Neuronal stem cell (in vitro differentiated cells): ENCODE results near the gene PELI1.

Experiments
- DNase-seq: peaks from one replicate; pipeline ENCODE4 v3.0.0-alpha.2; 2013; ENCODE audit warnings: low spot score
- H2AFZ ChIP-seq: one replicate; pipeline ENCODE4 v1.6.1; 2013; ENCODE audit warnings: mild to moderate bottlenecking, low read length, inconsistent platforms
- H2AK5ac ChIP-seq: 2 replicates; pipeline ENCODE4 v1.6.1; 2013; ENCODE audit warnings: low read depth, mild to moderate bottlenecking, inconsistent platforms, low read length, moderate library complexity, mixed read lengths
- H2BK120ac ChIP-seq: 2 replicates; pipeline ENCODE4 v1.6.1; 2013; ENCODE audit warnings: low read depth, mild to moderate bottlenecking, inconsistent platforms, low read length, moderate library complexity, mixed read lengths
- H2BK12ac ChIP-seq: one replicate; pipeline ENCODE4 v1.6.1; 2013; ENCODE audit warnings: low read length, inconsistent platforms
- H2BK15ac ChIP-seq: 2 replicates; pipeline ENCODE4 v1.6.1; 2013; ENCODE audit warnings: mild to moderate bottlenecking, low read length, inconsistent platforms, mixed read lengths
- H2BK5ac ChIP-seq: one replicate; pipeline ENCODE4 v1.6.1; 2013; ENCODE audit warnings: inconsistent platforms, mild to moderate bottlenecking, low read length, moderate library complexity
- H3K14ac ChIP-seq: one replicate; pipeline ENCODE4 v1.6.1; 2013; ENCODE audit warnings: low read length, inconsistent platforms
- H3K18ac ChIP-seq: 2 replicates; pipeline ENCODE4 v1.6.1; 2013; ENCODE audit warnings: low read length, inconsistent platforms
- H3K23ac ChIP-seq: 2 replicates; pipeline ENCODE4 v1.6.1; 2013; ENCODE audit warnings: low read depth, mild to moderate bottlenecking, mixed read lengths, low read length, inconsistent platforms; ENCODE audit not compliant: poor library complexity
- H3K27ac ChIP-seq: replicated peaks from 3 replicates; pipeline ENCODE4 v1.5.1; 2013; ENCODE audit warnings: low read length, inconsistent platforms
- H3K27me3 ChIP-seq, 3 experiments: 2 replicates each; pipeline ENCODE4 v1.6.1; 2013; ENCODE audit warnings: low read length in 3 of 3, mild to moderate bottlenecking in 2 of 3, inconsistent platforms in 1 of 3, low read depth in 1 of 3, mixed read lengths in 1 of 3, moderate library complexity in 1 of 3; ENCODE audit not compliant: control insufficient read depth in 3 of 3, insufficient read depth in 3 of 3
- H3K36me3 ChIP-seq, 2 donors: replicated peaks in 1 of 2; 2 replicates each; pipeline ENCODE4 v1.6.1; 2013; ENCODE audit warnings: low read length in 2 of 2; ENCODE audit not compliant: control insufficient read depth in 2 of 2, insufficient read depth in 2 of 2
- H3K4ac ChIP-seq: 2 replicates; pipeline ENCODE4 v1.6.1; 2013; ENCODE audit warnings: inconsistent platforms, mild to moderate bottlenecking, low read length, moderate library complexity
- H3K4me1 ChIP-seq, 2 donors: 1 replicate in 1 of 2; 2 replicates in 1 of 2; pipeline ENCODE4 v1.6.1; 2013; ENCODE audit warnings: low read length in 2 of 2, low read depth in 1 of 2; ENCODE audit not compliant: control insufficient read depth in 2 of 2, insufficient read depth in 1 of 2
- H3K4me2 ChIP-seq: one replicate; pipeline ENCODE4 v1.6.1; 2013; ENCODE audit warnings: mild to moderate bottlenecking, low read length, inconsistent platforms; ENCODE audit not compliant: insufficient read depth, poor library complexity, severe bottlenecking
- H3K4me3 ChIP-seq, 2 donors: 2 replicates each; pipeline ENCODE4 v1.5.1; 2013; ENCODE audit warnings: low read length in 2 of 2, mild to moderate bottlenecking in 2 of 2, inconsistent platforms in 1 of 2, moderate library complexity in 1 of 2
- H3K79me1 ChIP-seq: one replicate; pipeline ENCODE4 v1.6.1; 2013; ENCODE audit warnings: low read depth, mild to moderate bottlenecking, inconsistent platforms, low read length, moderate library complexity
- H3K9ac ChIP-seq: one replicate; pipeline ENCODE4 v1.6.1; 2013; ENCODE audit warnings: mild to moderate bottlenecking, low read depth, low read length, inconsistent platforms; ENCODE audit not compliant: poor library complexity
- H3K9me3 ChIP-seq, 2 donors: replicated peaks in 1 of 2; 2 replicates each; pipeline versions ENCODE3 to v1.6.1; 2013; ENCODE audit warnings: low read length in 2 of 2, mild to moderate bottlenecking in 2 of 2, inconsistent platforms in 1 of 2, low read depth in 1 of 2, mixed read lengths in 1 of 2, moderate library complexity in 1 of 2; ENCODE audit not compliant: control insufficient read depth in 2 of 2, insufficient read depth in 1 of 2
- H4K8ac ChIP-seq: one replicate; pipeline ENCODE4 v1.6.1; 2013; ENCODE audit warnings: low read depth, mild to moderate bottlenecking, inconsistent platforms, low read length, moderate library complexity
- H4K91ac ChIP-seq: one replicate; pipeline ENCODE4 v1.6.1; 2013; ENCODE audit warnings: low read length, low read depth, mild to moderate bottlenecking, inconsistent platforms; ENCODE audit not compliant: poor library complexity
- WGBS, 2 donors: extraction: QIAGEN DNeasy Blood & Tissue Kit; methylation state at CpG; one replicate each; pipeline ENCODE4 v1.1.7; 2013; ENCODE audit warnings: missing lambda C conversion rate in 2 of 2, mixed read lengths in 1 of 2; ENCODE audit not compliant: insufficient read length in 2 of 2, insufficient replicate concordance in 1 of 2; ENCODE audit errors: extremely low coverage in 2 of 2; 5-methylcytosine and 5-hydroxymethylcytosine counted together

Gene PELI1

DNA sequence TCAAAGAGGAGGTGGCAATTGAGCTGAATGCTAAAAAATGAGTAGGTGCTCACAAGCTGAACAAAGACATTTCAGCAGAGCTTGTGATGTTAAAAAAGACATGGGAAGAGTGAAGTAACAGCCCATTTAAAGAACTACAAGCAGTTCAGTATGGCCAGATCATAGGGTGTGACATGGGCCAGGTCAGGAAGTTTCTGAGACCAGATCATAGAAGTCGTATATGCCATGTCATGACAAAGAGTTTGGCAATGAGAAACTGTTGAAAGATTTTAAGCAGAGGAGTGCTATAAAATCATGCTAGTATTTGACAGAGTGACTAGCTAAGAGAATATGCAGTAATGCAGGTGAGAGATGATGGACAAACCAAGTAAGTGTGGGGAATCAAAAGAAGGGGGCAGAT, 7.3 kb upstream of the PELI1 start:
- Histone ChIP-seq H3K23ac (no peak overlapping the region), H2AK5ac (no peak overlapping the region), H2BK15ac (no peak overlapping the region), H2BK5ac (no peak overlapping the region), H3K27me3 (no peaks in the 10 kb centered on the region), H3K4me2 (no peak overlapping the region), H4K91ac (no peak overlapping the region), H3K27ac (no peak overlapping the region), H3K4me1 (peaks cover 0 to 1% of the 10 kb centered on the region in 2 donors), H3K4ac (no peak overlapping the region), H3K36me3 (no peaks in the 10 kb centered on the region), H3K79me1 (no peaks in the 10 kb centered on the region), H3K9ac (no peak overlapping the region), H2AFZ (no peak overlapping the region), H4K8ac (no peak overlapping the region), H3K18ac (no peak overlapping the region), H3K14ac (no peak overlapping the region), H2BK120ac (no peak overlapping the region), H2BK12ac (no peak overlapping the region), H3K9me3 (no peaks in the 10 kb centered on the region), H3K4me3 (no peak overlapping the region)
- DNase-seq: no peak
- WGBS, 2 donors: no CpG with 5 or more reads among the region's 1 CpG

DNA sequence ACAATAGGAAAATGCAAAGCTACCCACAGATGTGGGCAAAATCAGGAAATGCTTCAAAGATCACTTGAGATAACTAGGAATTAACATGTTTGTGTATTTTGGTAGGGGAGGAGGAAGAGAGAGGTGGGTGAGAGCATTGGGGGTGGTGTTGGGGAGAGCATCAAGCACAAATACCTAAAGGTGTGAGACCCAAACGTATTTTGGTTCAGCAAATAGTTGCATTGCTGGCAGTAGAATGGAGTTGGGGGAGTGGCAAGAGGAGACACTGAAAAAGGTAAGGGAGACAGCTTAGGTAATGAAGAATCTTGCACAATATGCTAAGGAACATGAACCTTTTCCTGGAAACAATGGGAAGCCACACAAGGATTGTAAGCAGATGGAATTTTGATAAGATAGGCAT, 1.5 kb upstream of the PELI1 start:
- Histone ChIP-seq H3K79me1 (no peaks in the 10 kb centered on the region), H3K36me3 (no peaks in the 10 kb centered on the region), H3K18ac (no peak overlapping the region), H2BK5ac (no peak overlapping the region), H3K27me3 (no peaks in the 10 kb centered on the region), H3K9ac (no peak overlapping the region), H3K4me1 (peaks cover 7 to 16% of the 10 kb centered on the region in 2 donors), H3K4me3 (no peak overlapping the region), H3K14ac (no peak overlapping the region), H2BK12ac (no peak overlapping the region), H3K4me2 (no peak overlapping the region), H3K9me3 (no peaks in the 10 kb centered on the region), H2AK5ac (no peak overlapping the region), H2BK120ac (no peak overlapping the region), H4K91ac (no peak overlapping the region), H3K23ac (no peak overlapping the region), H3K4ac (no peak overlapping the region), H2AFZ (no peak overlapping the region), H4K8ac (no peak overlapping the region), H2BK15ac (no peak overlapping the region), H3K27ac (no peak overlapping the region)
- WGBS, 2 donors: no CpG with 5 or more reads among the region's 1 CpG
- no peak for DNase-seq

DNA sequence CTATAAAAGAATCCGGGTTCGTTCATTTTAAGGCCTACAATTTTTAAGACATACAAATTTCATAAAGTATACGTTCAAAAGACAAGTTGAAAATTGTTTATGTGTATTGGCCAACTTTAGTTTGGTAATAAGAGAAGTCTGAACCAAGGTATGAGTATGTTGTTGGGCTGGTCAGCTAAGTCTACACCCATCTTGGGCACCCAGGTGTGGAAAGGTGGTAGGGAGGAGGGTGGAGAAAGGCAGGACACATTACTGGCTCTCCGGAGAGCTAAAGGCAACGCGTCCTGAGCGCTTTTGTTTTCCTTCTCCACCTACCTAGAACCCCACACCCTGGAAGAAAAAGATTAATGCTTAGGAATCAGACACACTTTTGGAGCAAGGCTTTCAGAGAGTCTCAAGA, 899 bp upstream of the PELI1 start:
- H3K14ac ChIP-seq: no peak overlapping the region
- H2BK12ac ChIP-seq: no peak overlapping the region
- H3K18ac ChIP-seq: no peak overlapping the region
- peaks cover 7 to 17% of the 10 kb centered on the region in 2 donors for H3K4me1 ChIP-seq
- H3K9me3 ChIP-seq: no peaks in the 10 kb centered on the region
- peaks cover 0 to 2% of the 10 kb centered on the region in 2 donors for H3K36me3 ChIP-seq
- no peak overlapping the region for H2BK120ac ChIP-seq
- H4K91ac ChIP-seq: no peak overlapping the region
- H3K4me2 ChIP-seq: no peak overlapping the region
- no peak overlapping the region for H3K4me3 ChIP-seq
- H2BK5ac ChIP-seq: no peak overlapping the region
- H3K27me3 ChIP-seq: no peaks in the 10 kb centered on the region
- DNase-seq: no peak
- H3K79me1 ChIP-seq: no peaks in the 10 kb centered on the region
- H2AFZ ChIP-seq: peak overlapping the region; percentile 69
- H2AK5ac ChIP-seq: no peak overlapping the region
- H4K8ac ChIP-seq: no peak overlapping the region
- WGBS, 2 donors: no CpG with 5 or more reads among the region's 7 CpGs
- peak overlapping the region; percentile 45 for H2BK15ac ChIP-seq
- H3K23ac ChIP-seq: no peak overlapping the region
- H3K9ac ChIP-seq: no peak overlapping the region
- no peak overlapping the region for H3K4ac ChIP-seq
- no peak overlapping the region for H3K27ac ChIP-seq

DNA sequence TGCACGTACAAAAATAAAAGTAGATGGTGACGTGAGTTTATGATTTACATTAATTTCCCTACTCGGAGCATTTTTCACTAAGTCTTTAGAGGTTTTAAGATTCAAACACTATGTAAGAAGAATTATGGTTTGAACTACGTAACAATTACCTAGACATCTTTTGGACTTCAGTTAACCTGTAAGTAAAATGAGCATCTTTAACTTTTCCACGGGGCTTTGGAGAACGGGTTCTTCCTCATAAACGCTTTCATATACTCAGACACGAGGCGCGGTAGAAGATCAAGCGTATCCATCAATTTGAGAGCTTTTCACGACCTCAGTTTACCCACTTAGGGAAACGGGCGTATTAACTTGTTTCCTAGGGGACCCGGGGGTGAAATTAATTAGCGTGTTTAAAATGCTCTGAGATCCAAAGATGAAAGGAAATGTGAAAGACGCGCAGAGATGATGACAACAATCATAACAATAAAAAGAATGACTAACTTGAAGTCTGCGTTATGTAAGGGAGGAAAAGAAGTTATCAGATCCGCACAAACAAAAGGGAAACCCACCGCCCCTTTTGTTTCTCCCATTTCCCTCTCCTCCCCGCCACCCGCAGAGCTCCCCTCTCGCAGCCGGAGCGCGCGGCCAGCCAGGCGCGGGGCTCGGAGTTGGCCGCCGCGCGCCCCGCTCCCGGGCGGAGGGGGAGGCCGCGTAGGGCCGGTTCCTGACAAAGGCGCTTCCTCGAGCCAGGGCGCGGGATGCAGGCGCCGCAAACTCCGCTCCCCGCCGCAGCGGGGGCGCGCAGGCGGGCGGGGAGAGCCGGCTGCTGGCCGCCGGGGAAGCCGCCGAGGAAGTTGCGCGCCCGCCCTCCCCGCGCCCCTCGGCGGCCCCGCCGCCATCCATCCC, 807 bp downstream of the PELI1 start:
- peak overlapping the region; percentile 96 for H2AFZ ChIP-seq
- H3K36me3 ChIP-seq: peaks cover 0 to 18% of the 10 kb centered on the region in 2 donors
- peak overlapping the region; percentile 99 for H2BK15ac ChIP-seq
- peak overlapping the region; percentile 100 for H3K23ac ChIP-seq
- H2BK12ac ChIP-seq: no peak overlapping the region
- peak overlapping the region; percentile 95 for H3K27ac ChIP-seq
- DNase-seq: peak; percentile 62
- peaks cover 7 to 17% of the 10 kb centered on the region in 2 donors for H3K4me1 ChIP-seq
- H2AK5ac ChIP-seq: peak overlapping the region; percentile 90
- no peaks in the 10 kb centered on the region for H3K79me1 ChIP-seq
- H2BK120ac ChIP-seq: peak overlapping the region; percentile 91
- H3K4me3 ChIP-seq: peak overlapping the region; percentile 90 to 93
- H3K14ac ChIP-seq: no peak overlapping the region
- H3K27me3 ChIP-seq: no peaks in the 10 kb centered on the region
- peaks cover 0 to 1% of the 10 kb centered on the region in 2 donors for H3K9me3 ChIP-seq
- no peak overlapping the region for H4K91ac ChIP-seq
- peak overlapping the region; percentile 99 for H3K9ac ChIP-seq
- H3K18ac ChIP-seq: peak overlapping the region; percentile 100
- peak overlapping the region; percentile 54 for H3K4me2 ChIP-seq
- H4K8ac ChIP-seq: no peak overlapping the region
- WGBS, 2 donors: no CpG with 5 or more reads among the region's 69 CpGs
- peak overlapping the region; percentile 82 for H2BK5ac ChIP-seq
- no peak overlapping the region for H3K4ac ChIP-seq
